ENCODE results near the gene HPSE2.
A peak's percentile ranks its signal among the peaks of the same experiment; 100 is the strongest.

Gene HPSE2

GRCh38 chr10:98461500-98461842 lies 774.2 kb downstream of the HPSE2 start:
- DNase-seq (ENCODE audit: low read depth): no peak

GRCh38 chr10:98460837-98461499 lies 774.7 kb downstream of the HPSE2 start:
- DNase-seq (ENCODE audit: low read depth): no peak

- DNase-seq (ENCODE audit: low read depth): no peak
These were observed 776.6 kb downstream of the HPSE2 start for GRCh38 chr10:98458809-98459784.

- DNase-seq (ENCODE audit: low read depth): no peak
These were observed 777.9 kb downstream of the HPSE2 start for GRCh38 chr10:98457721-98458120.

GRCh38 chr10:98456686-98457482 lies 778.8 kb downstream of the HPSE2 start:
- no peak for DNase-seq (ENCODE audit: low read depth)

GRCh38 chr10:98456043-98456570 lies 779.5 kb downstream of the HPSE2 start:
- no peak for DNase-seq (ENCODE audit: low read depth)

- DNase-seq (ENCODE audit: low read depth): no peak
These were observed 781.9 kb downstream of the HPSE2 start for GRCh38 chr10:98453729-98454128.

- no peak for DNase-seq (ENCODE audit: low read depth)
These were observed 785.0 kb downstream of the HPSE2 start for GRCh38 chr10:98450618-98451017.

GRCh38 chr10:98449287-98449686 lies 786.4 kb downstream of the HPSE2 start:
- DNase-seq (ENCODE audit: low read depth): no peak

- peak; percentile 72 for DNase-seq (ENCODE audit: low read depth)
These were observed 788.9 kb downstream of the HPSE2 start, which contains the start of gene HPS1 for GRCh38 chr10:98446661-98447221. HPS1 (minus strand) TSS chr10:98446935; CDS start chr10:98443240, 3,695 bp downstream.

GRCh38 chr10:98446151-98446660 lies 789.4 kb downstream of the HPSE2 start:
- no peak for DNase-seq (ENCODE audit: low read depth)

GRCh38 chr10:98445200-98445812 lies 790.3 kb downstream of the HPSE2 start:
- no peak for DNase-seq (ENCODE audit: low read depth)

GRCh38 chr10:98444314-98445006 lies 791.2 kb downstream of the HPSE2 start:
- DNase-seq (ENCODE audit: low read depth): no peak

- no peak for DNase-seq (ENCODE audit: low read depth)
These were observed 796.9 kb downstream of the HPSE2 start for GRCh38 chr10:98438715-98439114.

GRCh38 chr10:98436704-98437103 lies 798.9 kb downstream of the HPSE2 start:
- DNase-seq (ENCODE audit: low read depth): no peak

GRCh38 chr10:98435178-98435577 lies 800.5 kb downstream of the HPSE2 start:
- DNase-seq (ENCODE audit: low read depth): no peak

GRCh38 chr10:98433881-98434732 lies 801.5 kb downstream of the HPSE2 start:
- DNase-seq (ENCODE audit: low read depth): no peak

GRCh38 chr10:98433371-98433770 lies 802.3 kb downstream of the HPSE2 start:
- DNase-seq (ENCODE audit: low read depth): no peak

- no peak for DNase-seq (ENCODE audit: low read depth)
These were observed 803.3 kb downstream of the HPSE2 start for GRCh38 chr10:98432330-98432729.

GRCh38 chr10:98431016-98431415 lies 804.6 kb downstream of the HPSE2 start:
- no peak for DNase-seq (ENCODE audit: low read depth)

All from stimulated activated CD8-positive, alpha-beta memory T cell treated with anti-CD3 and anti-CD28 coated beads, Interleukin-12 subunit alpha, Interleukin-12 subunit beta, amount 100 ng/mL, for 4 hours (primary cell).